WTC11 (cell line): ENCODE results near the gene PHF11.

Experiments
- ETV6 ChIP-seq: sonication (generic); formaldehyde crosslinking; IDR thresholded peaks from 2 replicates; pipeline ENCODE4 v1.8.1; 2022; ENCODE audit warnings: mild to moderate bottlenecking, missing genetic modification reagents
- MXD4 ChIP-seq: fragments of 250-450 bp; sonication (Bioruptor Pico); IDR thresholded peaks from 2 replicates; pipeline ENCODE4 v1.8.0; 2021; ENCODE audit warnings: mild to moderate bottlenecking, moderate library complexity, borderline replicate concordance
- TCF7 ChIP-seq: sonication (generic); formaldehyde crosslinking; IDR thresholded peaks from 2 replicates; pipeline ENCODE4 v1.8.0; 2022; ENCODE audit warnings: mild to moderate bottlenecking, low read depth, missing genetic modification reagents, moderate library complexity
- ZNF138 ChIP-seq: sonication (generic); formaldehyde crosslinking; conservative IDR thresholded peaks from 2 replicates; pipeline ENCODE4 v1.8.1; 2022; ENCODE audit warnings: mild to moderate bottlenecking, moderate library complexity, missing genetic modification reagents
- ZNF423 ChIP-seq: fragments of 250-450 bp; sonication (Bioruptor Pico); IDR thresholded peaks from 2 replicates; pipeline ENCODE4 v2.1.2; 2022; ENCODE audit warnings: mild to moderate bottlenecking, moderate library complexity
- TF ChIP-seq, protein P1 (sequence below): fragments of 200-600 bp; IDR thresholded peaks from 2 replicates; pipeline ENCODE4 v1.8.0; 2022; ENCODE audit warnings: antibody characterized with exemption
- TF ChIP-seq, protein P2 (sequence below): sonication (generic); formaldehyde crosslinking; IDR thresholded peaks from 2 replicates; pipeline ENCODE4 v1.8.1; 2023; ENCODE audit warnings: mild to moderate bottlenecking, missing genetic modification reagents
- TF ChIP-seq, protein P3 (sequence below): fragments of 250-450 bp; sonication (Bioruptor Pico); IDR thresholded peaks from 2 replicates; pipeline ENCODE4 v1.9.0; 2021; ENCODE audit warnings: mild to moderate bottlenecking
- TF ChIP-seq, protein P4 (sequence below): sonication (generic); formaldehyde crosslinking; IDR thresholded peaks from 2 replicates; pipeline ENCODE4 v1.8.1; 2023; ENCODE audit warnings: mild to moderate bottlenecking, missing genetic modification reagents, moderate library complexity
- TF ChIP-seq, protein P5 (sequence below): sonication (generic); formaldehyde crosslinking; conservative IDR thresholded peaks from 2 replicates; pipeline ENCODE4 v1.8.1; 2022; ENCODE audit warnings: mild to moderate bottlenecking, missing genetic modification reagents

DNA sequence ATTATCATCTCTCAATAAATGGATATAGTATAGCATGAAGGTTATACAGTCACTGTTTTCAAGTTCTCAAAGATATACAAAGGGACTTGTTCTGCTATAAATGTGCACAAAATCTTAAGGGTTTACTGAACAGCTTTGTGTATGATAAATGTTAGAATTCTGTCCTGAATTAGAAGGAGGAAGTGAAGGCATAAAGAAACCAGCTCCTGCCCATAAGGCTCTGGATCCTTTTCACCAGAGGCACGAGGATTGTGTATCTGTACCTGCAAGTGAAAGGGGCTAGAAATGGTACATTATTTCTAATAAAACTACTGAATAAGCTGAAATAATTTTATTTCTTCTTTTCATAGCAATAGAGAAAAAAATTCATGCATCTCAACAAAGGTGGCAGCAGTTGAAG lies 32.4 kb downstream of the PHF11 start:
- TF ChIP-seq, protein P1, sequence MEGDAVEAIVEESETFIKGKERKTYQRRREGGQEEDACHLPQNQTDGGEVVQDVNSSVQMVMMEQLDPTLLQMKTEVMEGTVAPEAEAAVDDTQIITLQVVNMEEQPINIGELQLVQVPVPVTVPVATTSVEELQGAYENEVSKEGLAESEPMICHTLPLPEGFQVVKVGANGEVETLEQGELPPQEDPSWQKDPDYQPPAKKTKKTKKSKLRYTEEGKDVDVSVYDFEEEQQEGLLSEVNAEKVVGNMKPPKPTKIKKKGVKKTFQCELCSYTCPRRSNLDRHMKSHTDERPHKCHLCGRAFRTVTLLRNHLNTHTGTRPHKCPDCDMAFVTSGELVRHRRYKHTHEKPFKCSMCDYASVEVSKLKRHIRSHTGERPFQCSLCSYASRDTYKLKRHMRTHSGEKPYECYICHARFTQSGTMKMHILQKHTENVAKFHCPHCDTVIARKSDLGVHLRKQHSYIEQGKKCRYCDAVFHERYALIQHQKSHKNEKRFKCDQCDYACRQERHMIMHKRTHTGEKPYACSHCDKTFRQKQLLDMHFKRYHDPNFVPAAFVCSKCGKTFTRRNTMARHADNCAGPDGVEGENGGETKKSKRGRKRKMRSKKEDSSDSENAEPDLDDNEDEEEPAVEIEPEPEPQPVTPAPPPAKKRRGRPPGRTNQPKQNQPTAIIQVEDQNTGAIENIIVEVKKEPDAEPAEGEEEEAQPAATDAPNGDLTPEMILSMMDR = no peak
- TF ChIP-seq, protein P2, sequence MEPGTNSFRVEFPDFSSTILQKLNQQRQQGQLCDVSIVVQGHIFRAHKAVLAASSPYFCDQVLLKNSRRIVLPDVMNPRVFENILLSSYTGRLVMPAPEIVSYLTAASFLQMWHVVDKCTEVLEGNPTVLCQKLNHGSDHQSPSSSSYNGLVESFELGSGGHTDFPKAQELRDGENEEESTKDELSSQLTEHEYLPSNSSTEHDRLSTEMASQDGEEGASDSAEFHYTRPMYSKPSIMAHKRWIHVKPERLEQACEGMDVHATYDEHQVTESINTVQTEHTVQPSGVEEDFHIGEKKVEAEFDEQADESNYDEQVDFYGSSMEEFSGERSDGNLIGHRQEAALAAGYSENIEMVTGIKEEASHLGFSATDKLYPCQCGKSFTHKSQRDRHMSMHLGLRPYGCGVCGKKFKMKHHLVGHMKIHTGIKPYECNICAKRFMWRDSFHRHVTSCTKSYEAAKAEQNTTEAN = no peak
- TF ChIP-seq, protein P3, sequence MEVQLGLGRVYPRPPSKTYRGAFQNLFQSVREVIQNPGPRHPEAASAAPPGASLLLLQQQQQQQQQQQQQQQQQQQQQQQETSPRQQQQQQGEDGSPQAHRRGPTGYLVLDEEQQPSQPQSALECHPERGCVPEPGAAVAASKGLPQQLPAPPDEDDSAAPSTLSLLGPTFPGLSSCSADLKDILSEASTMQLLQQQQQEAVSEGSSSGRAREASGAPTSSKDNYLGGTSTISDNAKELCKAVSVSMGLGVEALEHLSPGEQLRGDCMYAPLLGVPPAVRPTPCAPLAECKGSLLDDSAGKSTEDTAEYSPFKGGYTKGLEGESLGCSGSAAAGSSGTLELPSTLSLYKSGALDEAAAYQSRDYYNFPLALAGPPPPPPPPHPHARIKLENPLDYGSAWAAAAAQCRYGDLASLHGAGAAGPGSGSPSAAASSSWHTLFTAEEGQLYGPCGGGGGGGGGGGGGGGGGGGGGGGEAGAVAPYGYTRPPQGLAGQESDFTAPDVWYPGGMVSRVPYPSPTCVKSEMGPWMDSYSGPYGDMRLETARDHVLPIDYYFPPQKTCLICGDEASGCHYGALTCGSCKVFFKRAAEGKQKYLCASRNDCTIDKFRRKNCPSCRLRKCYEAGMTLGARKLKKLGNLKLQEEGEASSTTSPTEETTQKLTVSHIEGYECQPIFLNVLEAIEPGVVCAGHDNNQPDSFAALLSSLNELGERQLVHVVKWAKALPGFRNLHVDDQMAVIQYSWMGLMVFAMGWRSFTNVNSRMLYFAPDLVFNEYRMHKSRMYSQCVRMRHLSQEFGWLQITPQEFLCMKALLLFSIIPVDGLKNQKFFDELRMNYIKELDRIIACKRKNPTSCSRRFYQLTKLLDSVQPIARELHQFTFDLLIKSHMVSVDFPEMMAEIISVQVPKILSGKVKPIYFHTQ (CRISPR knock-in tag) = no peak
- TF ChIP-seq TCF7 (no peak), ZNF138 (CRISPR knock-in tag) (no peak), ZNF423 (no peak), ETV6 (CRISPR knock-in tag) (no peak), MXD4 (CRISPR knock-in tag) (no peak)
- TF ChIP-seq, protein P4, sequence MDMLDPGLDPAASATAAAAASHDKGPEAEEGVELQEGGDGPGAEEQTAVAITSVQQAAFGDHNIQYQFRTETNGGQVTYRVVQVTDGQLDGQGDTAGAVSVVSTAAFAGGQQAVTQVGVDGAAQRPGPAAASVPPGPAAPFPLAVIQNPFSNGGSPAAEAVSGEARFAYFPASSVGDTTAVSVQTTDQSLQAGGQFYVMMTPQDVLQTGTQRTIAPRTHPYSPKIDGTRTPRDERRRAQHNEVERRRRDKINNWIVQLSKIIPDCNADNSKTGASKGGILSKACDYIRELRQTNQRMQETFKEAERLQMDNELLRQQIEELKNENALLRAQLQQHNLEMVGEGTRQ (CRISPR knock-in tag) = no peak
- TF ChIP-seq, protein P5, sequence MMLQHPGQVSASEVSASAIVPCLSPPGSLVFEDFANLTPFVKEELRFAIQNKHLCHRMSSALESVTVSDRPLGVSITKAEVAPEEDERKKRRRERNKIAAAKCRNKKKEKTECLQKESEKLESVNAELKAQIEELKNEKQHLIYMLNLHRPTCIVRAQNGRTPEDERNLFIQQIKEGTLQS (CRISPR knock-in tag) = no peak
